Measurements from ENCODE around the gene OPRL1. TPM values are rescaled to one million over a fixed set of nuclear protein-coding genes. Genes with fewer than 3 reads are reported as not detected.

The OPRL1 gene
- total and polyA plus RNA-seq, 2 donors (not counting 1 experiment from before 2014, with no cell fraction given), result 0.49 to 4.1 TPM

- H3K9me3 ChIP-seq (ENCODE audit: control insufficient read depth, insufficient read depth, low read depth, low read length), result no peaks in the 10 kb centered on the region
- TF ChIP-seq CTCF (conservative IDR thresholded peaks at IDR 0.05 in 1 of 2, IDR thresholded peaks at IDR 0.05 in 1 of 2; ENCODE audit: low read depth in 1 of 2, low read length in 2 of 2) (no peak), EZH2 (IDR thresholded peaks at IDR 0.05; ENCODE audit: low read length, missing control alignments) (no peak)
- H2AFZ ChIP-seq (ENCODE audit: low read length), result no peak overlapping the region
- no peak for DNase-seq (ENCODE audit: low read depth in 2 of 2)
- H3K79me2 ChIP-seq (ENCODE audit: control insufficient read depth, insufficient read depth, low read length), result no peaks in the 10 kb centered on the region
- no peak overlapping the region for H3K4me3 ChIP-seq (replicated peaks in 1 of 4; ENCODE audit: control extremely low read depth in 1 of 4, insufficient read depth in 1 of 4, low read depth in 3 of 4, low read length in 4 of 4)
- H3K36me3 ChIP-seq (ENCODE audit: control insufficient read depth, insufficient read depth, low read length), result no peaks in the 10 kb centered on the region
- H3K9ac ChIP-seq (ENCODE audit: insufficient read depth, low read length), result no peak overlapping the region
- H3K4me2 ChIP-seq (ENCODE audit: extremely low read depth, insufficient read depth, low read length), result no peak overlapping the region
- H4K20me1 ChIP-seq (ENCODE audit: control insufficient read depth, extremely low read depth, insufficient read depth, low read length), result no peaks in the 10 kb centered on the region
- H3K27me3 ChIP-seq (ENCODE audit: control insufficient read depth, insufficient read depth, low read length), result peaks cover 18% of the 10 kb centered on the region
- H3K4me1 ChIP-seq (ENCODE audit: control insufficient read depth, extremely low read depth, insufficient read depth, low read length), result no peaks in the 10 kb centered on the region
- no peak overlapping the region for H3K27ac ChIP-seq (ENCODE audit: insufficient read depth, low read length)
These were observed 26.6 kb downstream of the OPRL1 start for GRCh38 chr20:64106435-64106961.

GRCh38 chr20:64106981-64107735, 27.3 kb downstream of the OPRL1 start, which contains the start of gene NPBWR2:
TSS of gene NPBWR2 (minus strand) at chr20:64107565. CDS start at chr20:64106831, 734 bp downstream.
- no peaks in the 10 kb centered on the region for H3K36me3 ChIP-seq (ENCODE audit: control insufficient read depth, insufficient read depth, low read length)
- no peak within 1 kb of the TSS for H3K4me2 ChIP-seq (ENCODE audit: extremely low read depth, insufficient read depth, low read length)
- no peaks in the 10 kb centered on the region for H3K9me3 ChIP-seq (ENCODE audit: control insufficient read depth, insufficient read depth, low read depth, low read length)
- no peak for DNase-seq (ENCODE audit: low read depth in 2 of 2)
- no peaks in the 10 kb centered on the region for H3K4me1 ChIP-seq (ENCODE audit: control insufficient read depth, extremely low read depth, insufficient read depth, low read length)
- no peaks in the 10 kb centered on the region for H4K20me1 ChIP-seq (ENCODE audit: control insufficient read depth, extremely low read depth, insufficient read depth, low read length)
- no peak within 1 kb of the TSS for H3K27ac ChIP-seq (ENCODE audit: insufficient read depth, low read length)
- peaks cover 12% of the 10 kb centered on the region for H3K27me3 ChIP-seq (ENCODE audit: control insufficient read depth, insufficient read depth, low read length)
- no peak within 1 kb of the TSS for H3K9ac ChIP-seq (ENCODE audit: insufficient read depth, low read length)
- no peak within 1 kb of the TSS for H3K4me3 ChIP-seq (replicated peaks in 1 of 4; ENCODE audit: control extremely low read depth in 1 of 4, insufficient read depth in 1 of 4, low read depth in 3 of 4, low read length in 4 of 4)
- TF ChIP-seq EZH2 (IDR thresholded peaks at IDR 0.05; ENCODE audit: low read length, missing control alignments) (no peak), CTCF (conservative IDR thresholded peaks at IDR 0.05 in 1 of 2, IDR thresholded peaks at IDR 0.05 in 1 of 2; ENCODE audit: low read depth in 1 of 2, low read length in 2 of 2) (no peak)
- no peaks in the 10 kb centered on the region for H3K79me2 ChIP-seq (ENCODE audit: control insufficient read depth, insufficient read depth, low read length)
- no peak within 1 kb of the TSS for H2AFZ ChIP-seq (ENCODE audit: low read length)

GRCh38 chr20:64107736-64108457, 28.0 kb downstream of the OPRL1 start:
- no peaks in the 10 kb centered on the region for H3K79me2 ChIP-seq (ENCODE audit: control insufficient read depth, insufficient read depth, low read length)

More at GRCh38 chr20:64107736-64108457, 28.0 kb downstream of the OPRL1 start:
- Histone ChIP-seq H3K27ac (ENCODE audit: insufficient read depth, low read length) (no peak overlapping the region), H3K9ac (ENCODE audit: insufficient read depth, low read length) (no peak overlapping the region), H3K4me3 (replicated peaks in 1 of 4; ENCODE audit: control extremely low read depth in 1 of 4, insufficient read depth in 1 of 4, low read depth in 3 of 4, low read length in 4 of 4) (no peak overlapping the region), H3K9me3 (ENCODE audit: control insufficient read depth, insufficient read depth, low read depth, low read length) (no peaks in the 10 kb centered on the region), H2AFZ (ENCODE audit: low read length) (no peak overlapping the region), H3K4me1 (ENCODE audit: control insufficient read depth, extremely low read depth, insufficient read depth, low read length) (no peaks in the 10 kb centered on the region), H4K20me1 (ENCODE audit: control insufficient read depth, extremely low read depth, insufficient read depth, low read length) (no peaks in the 10 kb centered on the region), H3K4me2 (ENCODE audit: extremely low read depth, insufficient read depth, low read length) (no peak overlapping the region), H3K36me3 (ENCODE audit: control insufficient read depth, insufficient read depth, low read length) (no peaks in the 10 kb centered on the region), H3K27me3 (ENCODE audit: control insufficient read depth, insufficient read depth, low read length) (peaks cover 9% of the 10 kb centered on the region)
- TF ChIP-seq CTCF (conservative IDR thresholded peaks at IDR 0.05 in 1 of 2, IDR thresholded peaks at IDR 0.05 in 1 of 2; ENCODE audit: low read depth in 1 of 2, low read length in 2 of 2), result no peak
- TF ChIP-seq EZH2 (IDR thresholded peaks at IDR 0.05; ENCODE audit: low read length, missing control alignments), result no peak
- DNase-seq (ENCODE audit: low read depth in 2 of 2), result no peak
